ENCODE data around the gene GNAT1.

Gene GNAT1

DNA sequence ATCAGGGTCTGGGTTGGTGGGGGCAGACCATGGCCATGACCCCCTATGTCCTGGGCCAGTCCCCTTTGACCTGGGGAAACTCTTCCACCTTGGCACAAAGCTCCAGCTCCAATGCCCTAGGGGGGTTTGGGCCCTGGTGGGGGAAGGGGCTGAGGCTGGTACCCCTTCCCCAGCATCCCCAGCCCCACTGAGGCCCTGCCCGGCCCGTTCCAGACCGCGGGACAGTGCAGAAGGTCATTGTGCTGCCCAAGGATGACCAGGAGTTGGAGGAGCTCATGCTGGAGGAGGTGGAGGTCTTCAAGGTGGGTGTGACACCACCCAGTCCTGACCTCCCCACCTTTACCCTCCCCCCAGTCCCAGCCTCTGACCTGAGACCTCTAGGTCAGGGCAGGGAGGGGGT lies 6.2 kb upstream of the GNAT1 start:
- Histone ChIP-seq H3K27me3 (ENCODE audit: low read length) (no peaks in the 10 kb centered on the region), H4K20me1 (ENCODE audit: low read depth, low read length) (no peaks in the 10 kb centered on the region), H3K4me3 (ENCODE audit: insufficient read depth, low read length, poor library complexity, severe bottlenecking) (no peak overlapping the region), H3K9me3 (ENCODE audit: insufficient read depth, low read length) (no peaks in the 10 kb centered on the region), H3F3A (ENCODE audit: insufficient read depth) (no peaks in the 10 kb centered on the region), H3K79me2 (ENCODE audit: insufficient read depth, low read length) (no peaks in the 10 kb centered on the region), H3K9ac (ENCODE audit: low read length) (no peak overlapping the region), H2AFZ (ENCODE audit: low read depth, low read length, severe bottlenecking) (no peak overlapping the region), H3K36me3 (ENCODE audit: low read length) (no peaks in the 10 kb centered on the region), H3K9me2 (replicated peaks; ENCODE audit: insufficient read depth, low read length) (no peaks in the 10 kb centered on the region), H3K4me2 (ENCODE audit: low read depth, low read length, poor library complexity, severe bottlenecking) (no peak overlapping the region), H3K27ac (ENCODE audit: low read depth, low read length) (no peak overlapping the region)
- TF ChIP-seq, protein P1, sequence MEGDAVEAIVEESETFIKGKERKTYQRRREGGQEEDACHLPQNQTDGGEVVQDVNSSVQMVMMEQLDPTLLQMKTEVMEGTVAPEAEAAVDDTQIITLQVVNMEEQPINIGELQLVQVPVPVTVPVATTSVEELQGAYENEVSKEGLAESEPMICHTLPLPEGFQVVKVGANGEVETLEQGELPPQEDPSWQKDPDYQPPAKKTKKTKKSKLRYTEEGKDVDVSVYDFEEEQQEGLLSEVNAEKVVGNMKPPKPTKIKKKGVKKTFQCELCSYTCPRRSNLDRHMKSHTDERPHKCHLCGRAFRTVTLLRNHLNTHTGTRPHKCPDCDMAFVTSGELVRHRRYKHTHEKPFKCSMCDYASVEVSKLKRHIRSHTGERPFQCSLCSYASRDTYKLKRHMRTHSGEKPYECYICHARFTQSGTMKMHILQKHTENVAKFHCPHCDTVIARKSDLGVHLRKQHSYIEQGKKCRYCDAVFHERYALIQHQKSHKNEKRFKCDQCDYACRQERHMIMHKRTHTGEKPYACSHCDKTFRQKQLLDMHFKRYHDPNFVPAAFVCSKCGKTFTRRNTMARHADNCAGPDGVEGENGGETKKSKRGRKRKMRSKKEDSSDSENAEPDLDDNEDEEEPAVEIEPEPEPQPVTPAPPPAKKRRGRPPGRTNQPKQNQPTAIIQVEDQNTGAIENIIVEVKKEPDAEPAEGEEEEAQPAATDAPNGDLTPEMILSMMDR (IDR thresholded peaks at IDR 0.05; ENCODE audit: insufficient read depth, low read length, poor library complexity, severe bottlenecking): no peak
- TF ChIP-seq EZH2phosphoT487 (conservative IDR thresholded peaks at IDR 0.05; ENCODE audit: low read length): no peak

DNA sequence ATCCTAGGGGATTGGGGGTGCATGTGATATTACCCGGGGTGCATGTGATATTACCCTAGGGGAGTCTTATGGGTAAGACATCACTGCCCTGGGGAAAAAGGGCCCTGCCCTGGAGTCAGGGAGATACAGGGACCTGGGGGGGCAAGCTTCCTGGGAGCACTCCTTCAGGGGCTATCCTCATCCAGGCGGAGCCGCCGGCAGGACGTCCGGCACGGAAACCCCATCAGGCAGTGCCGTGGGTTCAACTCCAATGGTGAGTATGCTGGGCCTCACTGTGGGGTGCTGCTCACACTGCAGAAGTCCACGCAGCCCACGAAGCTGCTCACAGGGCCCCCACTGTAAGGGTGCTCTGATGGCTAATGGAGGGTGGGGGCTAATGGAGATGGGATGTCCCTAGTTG lies 5.3 kb upstream of the GNAT1 start:
- H3K9me3 ChIP-seq (ENCODE audit: insufficient read depth, low read length): no peaks in the 10 kb centered on the region
- no peaks in the 10 kb centered on the region for H3F3A ChIP-seq (ENCODE audit: insufficient read depth)
- no peak overlapping the region for H3K4me3 ChIP-seq (ENCODE audit: insufficient read depth, low read length, poor library complexity, severe bottlenecking)
- TF ChIP-seq, protein P1 (IDR thresholded peaks at IDR 0.05; ENCODE audit: insufficient read depth, low read length, poor library complexity, severe bottlenecking): no peak
- TF ChIP-seq EZH2phosphoT487 (conservative IDR thresholded peaks at IDR 0.05; ENCODE audit: low read length): no peak
- H3K4me2 ChIP-seq (ENCODE audit: low read depth, low read length, poor library complexity, severe bottlenecking): no peak overlapping the region
- no peaks in the 10 kb centered on the region for H4K20me1 ChIP-seq (ENCODE audit: low read depth, low read length)
- no peaks in the 10 kb centered on the region for H3K36me3 ChIP-seq (ENCODE audit: low read length)
- H3K79me2 ChIP-seq (ENCODE audit: insufficient read depth, low read length): no peaks in the 10 kb centered on the region
- H3K27ac ChIP-seq (ENCODE audit: low read depth, low read length): no peak overlapping the region
- H3K9ac ChIP-seq (ENCODE audit: low read length): no peak overlapping the region
- no peak overlapping the region for H2AFZ ChIP-seq (ENCODE audit: low read depth, low read length, severe bottlenecking)
- H3K27me3 ChIP-seq (ENCODE audit: low read length): no peaks in the 10 kb centered on the region
- no peaks in the 10 kb centered on the region for H3K9me2 ChIP-seq (replicated peaks; ENCODE audit: insufficient read depth, low read length)

DNA sequence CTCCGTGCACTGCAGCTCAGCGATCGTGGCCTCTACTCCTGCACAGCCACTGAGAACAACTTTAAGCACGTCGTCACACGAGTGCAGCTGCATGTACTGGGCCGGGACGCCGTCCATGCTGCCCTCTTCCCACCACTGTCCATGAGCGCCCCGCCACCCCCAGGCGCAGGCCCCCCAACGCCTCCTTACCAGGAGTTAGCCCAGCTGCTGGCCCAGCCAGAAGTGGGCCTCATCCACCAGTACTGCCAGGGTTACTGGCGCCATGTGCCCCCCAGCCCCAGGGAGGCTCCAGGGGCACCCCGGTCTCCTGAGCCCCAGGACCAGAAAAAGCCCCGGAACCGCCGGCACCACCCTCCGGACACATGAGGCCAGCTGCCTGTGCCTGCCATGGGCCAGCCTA lies 3.7 kb upstream of the GNAT1 start:
- Histone ChIP-seq H4K20me1 (ENCODE audit: low read depth, low read length) (no peaks in the 10 kb centered on the region), H3K27ac (ENCODE audit: low read depth, low read length) (no peak overlapping the region), H2AFZ (ENCODE audit: low read depth, low read length, severe bottlenecking) (no peak overlapping the region), H3K4me3 (ENCODE audit: insufficient read depth, low read length, poor library complexity, severe bottlenecking) (no peak overlapping the region), H3K9me3 (ENCODE audit: insufficient read depth, low read length) (no peaks in the 10 kb centered on the region), H3K36me3 (ENCODE audit: low read length) (no peaks in the 10 kb centered on the region), H3K27me3 (ENCODE audit: low read length) (no peaks in the 10 kb centered on the region), H3K79me2 (ENCODE audit: insufficient read depth, low read length) (no peaks in the 10 kb centered on the region), H3F3A (ENCODE audit: insufficient read depth) (no peaks in the 10 kb centered on the region), H3K4me2 (ENCODE audit: low read depth, low read length, poor library complexity, severe bottlenecking) (no peak overlapping the region), H3K9me2 (replicated peaks; ENCODE audit: insufficient read depth, low read length) (no peaks in the 10 kb centered on the region), H3K9ac (ENCODE audit: low read length) (no peak overlapping the region)
- TF ChIP-seq, protein P1 (IDR thresholded peaks at IDR 0.05; ENCODE audit: insufficient read depth, low read length, poor library complexity, severe bottlenecking): no peak
- TF ChIP-seq EZH2phosphoT487 (conservative IDR thresholded peaks at IDR 0.05; ENCODE audit: low read length): no peak

Data from SU-DHL-6 (cell line).